Measurements from ENCODE around the gene UBASH3B. TPM values are rescaled to one million over a fixed set of nuclear protein-coding genes. Genes with fewer than 3 reads are reported as not detected.

The UBASH3B gene
- total RNA-seq, 2 experiments from 2014 or later = 54.7 to 73.0 TPM

- H3K4me2 ChIP-seq (ENCODE audit: low read length) = no peak overlapping the region
- H3K9me3 ChIP-seq (ENCODE audit: low read length) = no peaks in the 10 kb centered on the region
- BruUV-seq (replicated peaks) = no TSS peak
- DNase-seq (ENCODE audit: low spot score) = no peak
- ChIA-PET CTCF (ENCODE audit: unreplicated experiment) (no interaction called here), POLR2A (interaction anchor here (3.2 kb wide), 1 partner anchor 12 kb away, joined by 10 read pairs; no protein-coding TSS in a partner anchor)
- no peak overlapping the region for H3K4me3 ChIP-seq (ENCODE audit: low read depth, low read length, poor library complexity, severe bottlenecking)
- H3K79me2 ChIP-seq (ENCODE audit: insufficient read depth, low read depth, low read length) = peaks cover 12% of the 10 kb centered on the region; the same call in 1 of the 2 replicates
- peaks cover 64% of the 10 kb centered on the region for H3K4me1 ChIP-seq (ENCODE audit: insufficient read depth, low read length, poor library complexity, severe bottlenecking)
- TF ChIP-seq, protein P1, sequence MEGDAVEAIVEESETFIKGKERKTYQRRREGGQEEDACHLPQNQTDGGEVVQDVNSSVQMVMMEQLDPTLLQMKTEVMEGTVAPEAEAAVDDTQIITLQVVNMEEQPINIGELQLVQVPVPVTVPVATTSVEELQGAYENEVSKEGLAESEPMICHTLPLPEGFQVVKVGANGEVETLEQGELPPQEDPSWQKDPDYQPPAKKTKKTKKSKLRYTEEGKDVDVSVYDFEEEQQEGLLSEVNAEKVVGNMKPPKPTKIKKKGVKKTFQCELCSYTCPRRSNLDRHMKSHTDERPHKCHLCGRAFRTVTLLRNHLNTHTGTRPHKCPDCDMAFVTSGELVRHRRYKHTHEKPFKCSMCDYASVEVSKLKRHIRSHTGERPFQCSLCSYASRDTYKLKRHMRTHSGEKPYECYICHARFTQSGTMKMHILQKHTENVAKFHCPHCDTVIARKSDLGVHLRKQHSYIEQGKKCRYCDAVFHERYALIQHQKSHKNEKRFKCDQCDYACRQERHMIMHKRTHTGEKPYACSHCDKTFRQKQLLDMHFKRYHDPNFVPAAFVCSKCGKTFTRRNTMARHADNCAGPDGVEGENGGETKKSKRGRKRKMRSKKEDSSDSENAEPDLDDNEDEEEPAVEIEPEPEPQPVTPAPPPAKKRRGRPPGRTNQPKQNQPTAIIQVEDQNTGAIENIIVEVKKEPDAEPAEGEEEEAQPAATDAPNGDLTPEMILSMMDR (conservative IDR thresholded peaks at IDR 0.05; ENCODE audit: low read length) = no peak
- TF ChIP-seq EZH2phosphoT487 (IDR thresholded peaks at IDR 0.05; ENCODE audit: borderline replicate concordance, low read depth, low read length) = no peak
- H3K36me3 ChIP-seq (ENCODE audit: insufficient read depth, low read length) = peaks cover 18% of the 10 kb centered on the region
- H3K9me2 ChIP-seq (ENCODE audit: insufficient read depth, low read length) = no peaks in the 10 kb centered on the region
- H4K20me1 ChIP-seq (ENCODE audit: insufficient read depth, low read length) = no peaks in the 10 kb centered on the region
- no peak overlapping the region for H3K27ac ChIP-seq (ENCODE audit: low read depth, low read length, poor library complexity, severe bottlenecking)
- no peak overlapping the region for H2AFZ ChIP-seq (ENCODE audit: low read length)
- intact Hi-C loops (cut with micrococcal nuclease; ENCODE audit: unreplicated experiment) = no loop called here
Measured at GRCh38 chr11:122731500-122731913, 76.0 kb downstream of the UBASH3B start.

GRCh38 chr11:122732342-122733315, 77.1 kb downstream of the UBASH3B start:
- Histone ChIP-seq H3K4me1 (ENCODE audit: insufficient read depth, low read length, poor library complexity, severe bottlenecking) (peaks cover 53% of the 10 kb centered on the region), H3K27ac (ENCODE audit: low read depth, low read length, poor library complexity, severe bottlenecking) (no peak overlapping the region), H3K4me3 (ENCODE audit: low read depth, low read length, poor library complexity, severe bottlenecking) (no peak overlapping the region), H2AFZ (ENCODE audit: low read length) (no peak overlapping the region), H3K9me2 (ENCODE audit: insufficient read depth, low read length) (no peaks in the 10 kb centered on the region), H3K36me3 (ENCODE audit: insufficient read depth, low read length) (peaks cover 18% of the 10 kb centered on the region), H4K20me1 (ENCODE audit: insufficient read depth, low read length) (no peaks in the 10 kb centered on the region), H3K9me3 (ENCODE audit: low read length) (no peaks in the 10 kb centered on the region), H3K79me2 (ENCODE audit: insufficient read depth, low read depth, low read length) (peaks cover 10% of the 10 kb centered on the region; the same call in 1 of the 2 replicates), H3K4me2 (ENCODE audit: low read length) (no peak overlapping the region)
- DNase-seq (ENCODE audit: low spot score) = no peak
- intact Hi-C loops (cut with micrococcal nuclease; ENCODE audit: unreplicated experiment) = no loop called here
- TF ChIP-seq, protein P1 (conservative IDR thresholded peaks at IDR 0.05; ENCODE audit: low read length) = no peak
- no peak for TF ChIP-seq EZH2phosphoT487 (IDR thresholded peaks at IDR 0.05; ENCODE audit: borderline replicate concordance, low read depth, low read length)
- POLR2A ChIA-PET = interaction anchor here (0.5 to 3.2 kb wide), 6 partner anchors 9 to 58 kb away, joined by 3 to 10 read pairs (median 4); no protein-coding TSS in a partner anchor
- BruUV-seq (replicated peaks) = no TSS peak
- CTCF ChIA-PET (ENCODE audit: unreplicated experiment) = interaction anchor here (1.1 kb wide), 2 partner anchors 16 to 36 kb away, joined by 3 read pairs; no protein-coding TSS in a partner anchor

Data from OCI-LY7 (cell line).